GM23338 (cell line): ENCODE results near the gene NFILZ.
A peak's percentile ranks its signal among the peaks of the same experiment; 100 is the strongest.

Experiments
- CTCF ChIP-seq, 2 experiments: fragments of 200-600 bp in 1 of 2; sonication (generic) in 1 of 2; conservative IDR thresholded peaks; 2 replicates each; pipeline versions ENCODE4 v1.5.1 to v1.6.1; 2016 to 2017; ENCODE audit warnings: antibody characterized with exemption in 2 of 2, low read depth in 2 of 2, mild to moderate bottlenecking in 2 of 2, moderate library complexity in 1 of 2
- EZH2 ChIP-seq: fragments of 200-600 bp; sonication (generic); IDR thresholded peaks from one replicate; pipeline ENCODE4 v1.8.0; 2017; ENCODE audit warnings: antibody characterized with exemption, mild to moderate bottlenecking, low read depth; ENCODE audit not compliant: unreplicated experiment
- REST ChIP-seq: IDR thresholded peaks from one replicate; pipeline ENCODE4 v1.6.1; 2018; ENCODE audit warnings: antibody characterized with exemption; ENCODE audit not compliant: unreplicated experiment

- TF ChIP-seq CTCF (conservative IDR thresholded peaks at IDR 0.05; ENCODE audit: low read depth in 2 of 2) (peak; percentile 86 to 97), EZH2 (no peak), REST (peak; percentile 48)
These were observed 44.3 kb upstream of the NFILZ start for GRCh38 chr19:8585894-8586750.
